GM23338 (cell line): ENCODE results near the gene GRIA4. TPM values are rescaled to one million over a fixed set of nuclear protein-coding genes. Genes with fewer than 3 reads are reported as not detected.

Experiments used
- ATAC-seq: fragments of 200-7000 bp; cut with Tn5 transposase; 3 replicates; pipeline ENCODE4 v1.9.1; 2020
- DNase-seq: peaks from one replicate; pipeline ENCODE4 v3.0.0-alpha.2; 2015; ENCODE audit warnings: low spot score
- H2AFZ ChIP-seq: fragments of 200-600 bp; sonication (generic); 2 replicates; pipeline ENCODE4 v1.8.0; 2016; ENCODE audit warnings: antibody characterized with exemption, mild to moderate bottlenecking, moderate library complexity
- H3F3A ChIP-seq: fragments of 200-600 bp; sonication (generic); replicated peaks from 2 replicates; pipeline ENCODE4 v1.8.0; 2017; ENCODE audit warnings: antibody characterized with exemption, mixed run types, low read depth
- H3K27ac ChIP-seq: fragments of 200-600 bp; sonication (generic); 2 replicates; pipeline ENCODE4 v1.6.1; 2016; ENCODE audit warnings: low read depth
- H3K27me3 ChIP-seq: fragments of 200-600 bp; sonication (generic); 2 replicates; pipeline ENCODE4 v1.8.0; 2016; ENCODE audit warnings: mild to moderate bottlenecking, mixed run types, moderate library complexity; ENCODE audit not compliant: insufficient read depth
- H3K36me3 ChIP-seq: fragments of 200-600 bp; sonication (generic); 2 replicates; pipeline ENCODE4 v1.8.0; 2016; ENCODE audit warnings: mild to moderate bottlenecking; ENCODE audit not compliant: insufficient read depth
- H3K4me1 ChIP-seq: fragments of 200-600 bp; sonication (generic); 2 replicates; pipeline ENCODE4 v1.8.0; 2016; ENCODE audit warnings: mild to moderate bottlenecking, moderate library complexity; ENCODE audit not compliant: insufficient read depth
- H3K4me2 ChIP-seq: fragments of 200-600 bp; sonication (generic); 2 replicates; pipeline ENCODE4 v1.7.1; 2017; ENCODE audit warnings: mixed run types
- H3K4me3 ChIP-seq: fragments of 200-600 bp; sonication (generic); 2 replicates; pipeline ENCODE4 v1.6.1; 2016; ENCODE audit warnings: mixed run types
- H3K79me2 ChIP-seq: fragments of 200-600 bp; sonication (generic); replicated peaks from 2 replicates; pipeline ENCODE4 v1.8.0; 2017; ENCODE audit warnings: mild to moderate bottlenecking; ENCODE audit not compliant: insufficient read depth
- H3K9me2 ChIP-seq: fragments of 200-600 bp; sonication (generic); 2 replicates; pipeline ENCODE4 v1.8.0; 2017; ENCODE audit not compliant: insufficient read depth
- H4K20me1 ChIP-seq: fragments of 200-600 bp; sonication (generic); replicated peaks from 2 replicates; pipeline ENCODE4 v1.8.0; 2017; ENCODE audit warnings: mild to moderate bottlenecking; ENCODE audit not compliant: insufficient read depth
- H3K27ac Mint-ChIP-seq: 2 replicates; pipeline ENCODE4 v1.8.0; 2020; ENCODE audit warnings: inconsistent platforms, mild to moderate bottlenecking, moderate library complexity, mixed read lengths
- H3K27me3 Mint-ChIP-seq: 3 replicates; pipeline ENCODE4 v1.8.0; 2022; ENCODE audit warnings: low read depth, mild to moderate bottlenecking, moderate library complexity, mixed read lengths, inconsistent platforms; ENCODE audit not compliant: insufficient read depth, poor library complexity
- H3K36me3 Mint-ChIP-seq: 3 replicates; pipeline ENCODE4 v1.8.0; 2021; ENCODE audit warnings: low read depth, mild to moderate bottlenecking, inconsistent platforms, moderate library complexity, mixed read lengths
- H3K4me1 Mint-ChIP-seq: 3 replicates; pipeline ENCODE4 v1.8.0; 2020; ENCODE audit warnings: mild to moderate bottlenecking, inconsistent platforms, mixed read lengths
- H3K4me3 Mint-ChIP-seq: 3 replicates; pipeline ENCODE4 v1.8.0; 2021; ENCODE audit warnings: moderate library complexity, mild to moderate bottlenecking, inconsistent platforms, mixed read lengths
- H3K9me3 Mint-ChIP-seq: 3 replicates; pipeline ENCODE4 v1.8.0; 2020; ENCODE audit warnings: moderate library complexity, mild to moderate bottlenecking, inconsistent platforms, mixed read lengths
- CREB1 ChIP-seq: fragments of 250-450 bp; sonication (Bioruptor Pico); IDR thresholded peaks from 2 replicates; pipeline ENCODE4 v1.5.0; 2020; ENCODE audit warnings: low read depth, mild to moderate bottlenecking, moderate library complexity
- EZH2 ChIP-seq: fragments of 200-600 bp; sonication (generic); IDR thresholded peaks from one replicate; pipeline ENCODE4 v1.8.0; 2017; ENCODE audit warnings: antibody characterized with exemption, mild to moderate bottlenecking, low read depth; ENCODE audit not compliant: unreplicated experiment
- EZH2phosphoT487 ChIP-seq: fragments of 200-600 bp; sonication (generic); IDR thresholded peaks from one replicate; pipeline ENCODE4 v1.8.1; 2018; ENCODE audit warnings: antibody characterized with exemption; ENCODE audit not compliant: unreplicated experiment
- JUNB ChIP-seq: IDR thresholded peaks from one replicate; pipeline ENCODE4 v1.6.1; 2016; ENCODE audit warnings: antibody characterized with exemption; ENCODE audit not compliant: unreplicated experiment
- NANOG ChIP-seq: IDR thresholded peaks from 2 replicates; pipeline ENCODE4 v1.6.1; 2016; ENCODE audit warnings: antibody characterized with exemption, borderline replicate concordance
- POLR2AphosphoS5 ChIP-seq: IDR thresholded peaks from 2 replicates; pipeline ENCODE4 v1.6.1; 2016; ENCODE audit warnings: antibody characterized with exemption, low read depth
- STAT1 ChIP-seq: IDR thresholded peaks from one replicate; pipeline ENCODE4 v1.6.1; 2016; ENCODE audit warnings: antibody characterized with exemption; ENCODE audit not compliant: unreplicated experiment
- ZNF114 ChIP-seq: fragments of 250-450 bp; sonication (Bioruptor Pico); IDR thresholded peaks from 2 replicates; pipeline ENCODE4 v1.5.0; 2020; ENCODE audit warnings: mild to moderate bottlenecking, moderate library complexity
- ZNF331 ChIP-seq: fragments of 250-450 bp; sonication (Bioruptor Pico); IDR thresholded peaks from 2 replicates; pipeline ENCODE4 v1.5.0; 2020; ENCODE audit warnings: low read depth, mild to moderate bottlenecking, moderate library complexity
- polyA plus RNA-seq: library from polyadenylated mRNA; unstranded; fragments of >200 nt; fragmentation: Nextera tagmentation; extraction: Ambion mirVana; gene quantifications from 2 replicates; pipeline ENCODE4 v1.2.1, GENCODE V29; 2016
- total RNA-seq: library from RNA; depleted of rRNA; stranded (reverse); fragments of >200 nt; shearing (Covaris generic); gene quantifications from 2 replicates; pipeline ENCODE4 v1.2.3, GENCODE V29; 2014
- TF ChIP-seq, protein P1 (sequence below): IDR thresholded peaks from 2 replicates; pipeline ENCODE4 v1.6.1; 2016; ENCODE audit warnings: antibody characterized with exemption
- TF ChIP-seq, protein P2 (sequence below): IDR thresholded peaks from one replicate; pipeline ENCODE4 v1.6.1; 2018; ENCODE audit warnings: antibody characterized with exemption; ENCODE audit not compliant: unreplicated experiment
- TF ChIP-seq, protein P3 (sequence below): fragments of 250-450 bp; sonication (Bioruptor Pico); IDR thresholded peaks from 2 replicates; pipeline ENCODE4 v1.5.0; 2020; ENCODE audit warnings: mild to moderate bottlenecking, moderate library complexity

GRIA4 gene
- total and polyA plus RNA-seq, 2 experiments from 2014 or later, result 17.8 to 71.1 TPM

DNA sequence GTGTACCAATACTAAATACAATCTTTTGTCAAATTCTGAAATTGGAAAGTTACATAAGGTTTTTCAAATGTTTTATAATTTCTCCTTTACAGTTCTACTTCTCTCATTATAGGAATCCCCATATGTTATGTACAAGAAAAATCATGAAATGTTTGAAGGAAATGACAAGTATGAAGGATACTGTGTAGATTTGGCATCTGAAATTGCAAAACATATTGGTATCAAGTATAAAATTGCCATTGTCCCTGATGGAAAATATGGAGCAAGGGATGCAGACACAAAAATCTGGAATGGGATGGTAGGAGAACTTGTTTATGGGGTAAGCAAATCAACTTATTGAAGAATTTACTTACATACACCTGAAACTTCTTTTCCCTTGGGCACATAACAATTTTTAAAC, 308.7 kb downstream of the GRIA4 start:
- no peak overlapping the region for H3K4me3 Mint-ChIP-seq
- H3K9me3 Mint-ChIP-seq, result no peaks in the 10 kb centered on the region
- ATAC-seq (no peak), DNase-seq (no peak)
- TF ChIP-seq ZNF331 (CRISPR knock-in tag), result no peak
- no peak for TF ChIP-seq EZH2
- TF ChIP-seq NANOG, result no peak
- TF ChIP-seq STAT1, result no peak
- H3K4me3 ChIP-seq, result no peak overlapping the region
- H3K36me3 Mint-ChIP-seq, result no peaks in the 10 kb centered on the region
- H3K4me2 ChIP-seq, result no peak overlapping the region
- H3K27me3 Mint-ChIP-seq, result no peaks in the 10 kb centered on the region
- no peaks in the 10 kb centered on the region for H3K27me3 ChIP-seq
- no peaks in the 10 kb centered on the region for H3F3A ChIP-seq
- no peaks in the 10 kb centered on the region for H4K20me1 ChIP-seq
- no peaks in the 10 kb centered on the region for H3K36me3 ChIP-seq
- no peak overlapping the region for H2AFZ ChIP-seq
- H3K27ac Mint-ChIP-seq, result no peak overlapping the region
- H3K4me1 ChIP-seq, result peaks cover 11% of the 10 kb centered on the region
- no peaks in the 10 kb centered on the region for H3K79me2 ChIP-seq
- H3K4me1 Mint-ChIP-seq, result peaks cover 7% of the 10 kb centered on the region; the same call in 2 of the 3 replicates
- no peak overlapping the region for H3K27ac ChIP-seq
- no peaks in the 10 kb centered on the region for H3K9me2 ChIP-seq

DNA sequence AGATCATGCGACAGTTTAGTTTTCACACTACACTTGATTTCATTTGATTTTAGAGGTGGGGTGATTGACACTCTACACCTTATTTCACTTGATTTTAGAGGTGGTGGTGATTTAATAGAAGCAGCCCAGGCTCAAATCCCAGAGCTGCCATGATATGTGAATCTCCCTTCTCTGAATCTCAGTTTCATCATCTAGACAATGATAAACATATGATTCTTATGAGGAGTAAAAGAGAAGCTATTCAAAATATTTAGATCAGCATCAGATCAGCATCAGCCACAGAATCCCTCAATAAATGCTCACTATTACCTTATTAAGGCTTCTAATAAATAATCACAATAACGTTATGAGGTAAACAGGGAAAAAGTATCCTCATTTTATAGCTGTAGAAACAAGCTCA, 313.4 kb downstream of the GRIA4 start:
- peaks cover 12% of the 10 kb centered on the region for H3K4me1 ChIP-seq
- no peaks in the 10 kb centered on the region for H3K27me3 ChIP-seq
- no peak overlapping the region for H3K4me3 ChIP-seq
- Mint-ChIP-seq H3K36me3 (no peaks in the 10 kb centered on the region), H3K9me3 (no peaks in the 10 kb centered on the region), H3K27ac (no peak overlapping the region), H3K27me3 (no peaks in the 10 kb centered on the region), H3K4me1 (peaks cover 8% of the 10 kb centered on the region; the same call in 2 of the 3 replicates), H3K4me3 (no peak overlapping the region)
- H3K36me3 ChIP-seq, result no peaks in the 10 kb centered on the region
- H4K20me1 ChIP-seq, result no peaks in the 10 kb centered on the region
- ATAC-seq (no peak), DNase-seq (no peak)
- no peak overlapping the region for H3K27ac ChIP-seq
- H3F3A ChIP-seq, result no peaks in the 10 kb centered on the region
- H3K9me2 ChIP-seq, result no peaks in the 10 kb centered on the region
- H3K79me2 ChIP-seq, result no peaks in the 10 kb centered on the region
- no peak overlapping the region for H2AFZ ChIP-seq
- no peak overlapping the region for H3K4me2 ChIP-seq
- TF ChIP-seq, protein P1, sequence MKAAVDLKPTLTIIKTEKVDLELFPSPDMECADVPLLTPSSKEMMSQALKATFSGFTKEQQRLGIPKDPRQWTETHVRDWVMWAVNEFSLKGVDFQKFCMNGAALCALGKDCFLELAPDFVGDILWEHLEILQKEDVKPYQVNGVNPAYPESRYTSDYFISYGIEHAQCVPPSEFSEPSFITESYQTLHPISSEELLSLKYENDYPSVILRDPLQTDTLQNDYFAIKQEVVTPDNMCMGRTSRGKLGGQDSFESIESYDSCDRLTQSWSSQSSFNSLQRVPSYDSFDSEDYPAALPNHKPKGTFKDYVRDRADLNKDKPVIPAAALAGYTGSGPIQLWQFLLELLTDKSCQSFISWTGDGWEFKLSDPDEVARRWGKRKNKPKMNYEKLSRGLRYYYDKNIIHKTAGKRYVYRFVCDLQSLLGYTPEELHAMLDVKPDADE, result no peak
- TF ChIP-seq STAT1, result no peak
- no peak for TF ChIP-seq ZNF114 (CRISPR knock-in tag)
- TF ChIP-seq, protein P2, sequence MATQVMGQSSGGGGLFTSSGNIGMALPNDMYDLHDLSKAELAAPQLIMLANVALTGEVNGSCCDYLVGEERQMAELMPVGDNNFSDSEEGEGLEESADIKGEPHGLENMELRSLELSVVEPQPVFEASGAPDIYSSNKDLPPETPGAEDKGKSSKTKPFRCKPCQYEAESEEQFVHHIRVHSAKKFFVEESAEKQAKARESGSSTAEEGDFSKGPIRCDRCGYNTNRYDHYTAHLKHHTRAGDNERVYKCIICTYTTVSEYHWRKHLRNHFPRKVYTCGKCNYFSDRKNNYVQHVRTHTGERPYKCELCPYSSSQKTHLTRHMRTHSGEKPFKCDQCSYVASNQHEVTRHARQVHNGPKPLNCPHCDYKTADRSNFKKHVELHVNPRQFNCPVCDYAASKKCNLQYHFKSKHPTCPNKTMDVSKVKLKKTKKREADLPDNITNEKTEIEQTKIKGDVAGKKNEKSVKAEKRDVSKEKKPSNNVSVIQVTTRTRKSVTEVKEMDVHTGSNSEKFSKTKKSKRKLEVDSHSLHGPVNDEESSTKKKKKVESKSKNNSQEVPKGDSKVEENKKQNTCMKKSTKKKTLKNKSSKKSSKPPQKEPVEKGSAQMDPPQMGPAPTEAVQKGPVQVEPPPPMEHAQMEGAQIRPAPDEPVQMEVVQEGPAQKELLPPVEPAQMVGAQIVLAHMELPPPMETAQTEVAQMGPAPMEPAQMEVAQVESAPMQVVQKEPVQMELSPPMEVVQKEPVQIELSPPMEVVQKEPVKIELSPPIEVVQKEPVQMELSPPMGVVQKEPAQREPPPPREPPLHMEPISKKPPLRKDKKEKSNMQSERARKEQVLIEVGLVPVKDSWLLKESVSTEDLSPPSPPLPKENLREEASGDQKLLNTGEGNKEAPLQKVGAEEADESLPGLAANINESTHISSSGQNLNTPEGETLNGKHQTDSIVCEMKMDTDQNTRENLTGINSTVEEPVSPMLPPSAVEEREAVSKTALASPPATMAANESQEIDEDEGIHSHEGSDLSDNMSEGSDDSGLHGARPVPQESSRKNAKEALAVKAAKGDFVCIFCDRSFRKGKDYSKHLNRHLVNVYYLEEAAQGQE, result no peak
- TF ChIP-seq CREB1 (CRISPR knock-in tag), result no peak
- TF ChIP-seq, protein P3, sequence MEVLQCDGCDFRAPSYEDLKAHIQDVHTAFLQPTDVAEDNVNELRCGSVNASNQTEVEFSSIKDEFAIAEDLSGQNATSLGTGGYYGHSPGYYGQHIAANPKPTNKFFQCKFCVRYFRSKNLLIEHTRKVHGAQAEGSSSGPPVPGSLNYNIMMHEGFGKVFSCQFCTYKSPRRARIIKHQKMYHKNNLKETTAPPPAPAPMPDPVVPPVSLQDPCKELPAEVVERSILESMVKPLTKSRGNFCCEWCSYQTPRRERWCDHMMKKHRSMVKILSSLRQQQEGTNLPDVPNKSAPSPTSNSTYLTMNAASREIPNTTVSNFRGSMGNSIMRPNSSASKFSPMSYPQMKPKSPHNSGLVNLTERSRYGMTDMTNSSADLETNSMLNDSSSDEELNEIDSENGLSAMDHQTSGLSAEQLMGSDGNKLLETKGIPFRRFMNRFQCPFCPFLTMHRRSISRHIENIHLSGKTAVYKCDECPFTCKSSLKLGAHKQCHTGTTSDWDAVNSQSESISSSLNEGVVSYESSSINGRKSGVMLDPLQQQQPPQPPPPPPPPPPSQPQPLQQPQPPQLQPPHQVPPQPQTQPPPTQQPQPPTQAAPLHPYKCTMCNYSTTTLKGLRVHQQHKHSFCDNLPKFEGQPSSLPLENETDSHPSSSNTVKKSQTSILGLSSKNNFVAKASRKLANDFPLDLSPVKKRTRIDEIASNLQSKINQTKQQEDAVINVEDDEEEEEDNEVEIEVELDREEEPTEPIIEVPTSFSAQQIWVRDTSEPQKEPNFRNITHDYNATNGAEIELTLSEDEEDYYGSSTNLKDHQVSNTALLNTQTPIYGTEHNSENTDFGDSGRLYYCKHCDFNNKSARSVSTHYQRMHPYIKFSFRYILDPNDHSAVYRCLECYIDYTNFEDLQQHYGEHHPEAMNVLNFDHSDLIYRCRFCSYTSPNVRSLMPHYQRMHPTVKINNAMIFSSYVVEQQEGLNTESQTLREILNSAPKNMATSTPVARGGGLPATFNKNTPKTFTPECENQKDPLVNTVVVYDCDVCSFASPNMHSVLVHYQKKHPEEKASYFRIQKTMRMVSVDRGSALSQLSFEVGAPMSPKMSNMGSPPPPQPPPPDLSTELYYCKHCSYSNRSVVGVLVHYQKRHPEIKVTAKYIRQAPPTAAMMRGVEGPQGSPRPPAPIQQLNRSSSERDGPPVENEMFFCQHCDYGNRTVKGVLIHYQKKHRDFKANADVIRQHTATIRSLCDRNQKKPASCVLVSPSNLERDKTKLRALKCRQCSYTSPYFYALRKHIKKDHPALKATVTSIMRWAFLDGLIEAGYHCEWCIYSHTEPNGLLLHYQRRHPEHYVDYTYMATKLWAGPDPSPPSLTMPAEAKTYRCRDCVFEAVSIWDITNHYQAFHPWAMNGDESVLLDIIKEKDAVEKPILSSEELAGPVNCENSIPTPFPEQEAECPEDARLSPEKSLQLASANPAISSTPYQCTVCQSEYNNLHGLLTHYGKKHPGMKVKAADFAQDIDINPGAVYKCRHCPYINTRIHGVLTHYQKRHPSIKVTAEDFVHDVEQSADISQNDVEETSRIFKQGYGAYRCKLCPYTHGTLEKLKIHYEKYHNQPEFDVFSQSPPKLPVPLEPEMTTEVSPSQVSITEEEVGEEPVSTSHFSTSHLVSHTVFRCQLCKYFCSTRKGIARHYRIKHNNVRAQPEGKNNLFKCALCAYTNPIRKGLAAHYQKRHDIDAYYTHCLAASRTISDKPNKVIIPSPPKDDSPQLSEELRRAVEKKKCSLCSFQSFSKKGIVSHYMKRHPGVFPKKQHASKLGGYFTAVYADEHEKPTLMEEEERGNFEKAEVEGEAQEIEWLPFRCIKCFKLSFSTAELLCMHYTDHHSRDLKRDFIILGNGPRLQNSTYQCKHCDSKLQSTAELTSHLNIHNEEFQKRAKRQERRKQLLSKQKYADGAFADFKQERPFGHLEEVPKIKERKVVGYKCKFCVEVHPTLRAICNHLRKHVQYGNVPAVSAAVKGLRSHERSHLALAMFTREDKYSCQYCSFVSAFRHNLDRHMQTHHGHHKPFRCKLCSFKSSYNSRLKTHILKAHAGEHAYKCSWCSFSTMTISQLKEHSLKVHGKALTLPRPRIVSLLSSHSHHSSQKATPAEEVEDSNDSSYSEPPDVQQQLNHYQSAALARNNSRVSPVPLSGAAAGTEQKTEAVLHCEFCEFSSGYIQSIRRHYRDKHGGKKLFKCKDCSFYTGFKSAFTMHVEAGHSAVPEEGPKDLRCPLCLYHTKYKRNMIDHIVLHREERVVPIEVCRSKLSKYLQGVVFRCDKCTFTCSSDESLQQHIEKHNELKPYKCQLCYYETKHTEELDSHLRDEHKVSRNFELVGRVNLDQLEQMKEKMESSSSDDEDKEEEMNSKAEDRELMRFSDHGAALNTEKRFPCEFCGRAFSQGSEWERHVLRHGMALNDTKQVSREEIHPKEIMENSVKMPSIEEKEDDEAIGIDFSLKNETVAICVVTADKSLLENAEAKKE (CRISPR knock-in tag), result no peak
- TF ChIP-seq EZH2phosphoT487, result no peak
- TF ChIP-seq EZH2, result no peak
- no peak for TF ChIP-seq POLR2AphosphoS5
- TF ChIP-seq ZNF331 (CRISPR knock-in tag), result no peak
- no peak for TF ChIP-seq NANOG
- TF ChIP-seq JUNB, result no peak
